HG02623 (cell line): Measurements from ENCODE around the gene SLC7A6OS.
"Not testable (repeated sequence)": the region's sequence is repeated elsewhere in the genome, so short reads cannot be mapped to it uniquely, and the experiment has no call there.

Experiments used
- ATAC-seq: cut with Tn5 transposase; IDR thresholded peaks from one replicate; pipeline ENCODE4 v1.9.1; 2021; ENCODE audit warnings: moderate library complexity; ENCODE audit not compliant: unreplicated experiment

SLC7A6OS gene

GRCh38 chr16:68299571-68300453, 10.9 kb downstream of the SLC7A6OS start:
- no peak for ATAC-seq

GRCh38 chr16:68298907-68299561, 11.7 kb downstream of the SLC7A6OS start:
- ATAC-seq, result no peak

- no peak for ATAC-seq
Observed at GRCh38 chr16:68298312-68298711, 12.4 kb downstream of the SLC7A6OS start.

GRCh38 chr16:68297908-68298307, 12.8 kb downstream of the SLC7A6OS start:
- no peak for ATAC-seq

- ATAC-seq, result no peak
Observed at GRCh38 chr16:68296693-68297092, 14.1 kb downstream of the SLC7A6OS start.

GRCh38 chr16:68296291-68296690, 14.5 kb downstream of the SLC7A6OS start:
- ATAC-seq, result no peak

- no peak for ATAC-seq
Observed at GRCh38 chr16:68292425-68292824, 18.3 kb downstream of the SLC7A6OS start.

GRCh38 chr16:68291227-68291626, 19.5 kb downstream of the SLC7A6OS start:
- ATAC-seq, result no peak

- ATAC-seq, result no peak
Observed at GRCh38 chr16:68290450-68290849, 20.3 kb downstream of the SLC7A6OS start.

- peak; percentile 77 for ATAC-seq
Observed at GRCh38 chr16:68289621-68290329, 21.0 kb downstream of the SLC7A6OS start.

- peak; percentile 5 for ATAC-seq
Observed at GRCh38 chr16:68289202-68289601, 21.5 kb downstream of the SLC7A6OS start.

GRCh38 chr16:68288796-68289195, 21.9 kb downstream of the SLC7A6OS start:
- ATAC-seq, result not testable (repeated sequence)

- no peak for ATAC-seq
Observed at GRCh38 chr16:68288252-68288650, 22.5 kb downstream of the SLC7A6OS start.

GRCh38 chr16:68287276-68288251, 23.2 kb downstream of the SLC7A6OS start:
- no peak for ATAC-seq

- ATAC-seq, result no peak
Observed at GRCh38 chr16:68286153-68287074, 24.3 kb downstream of the SLC7A6OS start.

GRCh38 chr16:68285683-68286082, 25.1 kb downstream of the SLC7A6OS start:
- no peak for ATAC-seq

- peak; percentile 41 for ATAC-seq
Observed at GRCh38 chr16:68284847-68285246, 25.9 kb downstream of the SLC7A6OS start.

- no peak for ATAC-seq
Observed at GRCh38 chr16:68283801-68284598, 26.7 kb downstream of the SLC7A6OS start.

- ATAC-seq, result no peak
Observed at GRCh38 chr16:68283346-68283745, 27.4 kb downstream of the SLC7A6OS start.
